ENCODE results near the gene SPATA32.
"Not testable (repeated sequence)": the region's sequence is repeated elsewhere in the genome, so short reads cannot be mapped to it uniquely, and the experiment has no call there.

SPATA32 gene

GRCh38 chr17:45307290-45308015, 45.6 kb upstream of the SPATA32 start:
- DNase-seq (ENCODE audit: low read depth): peak; percentile 83
- peak overlapping the region; percentile 7; the same call in 1 of the 2 replicates for H3K4me3 ChIP-seq (ENCODE audit: low read depth, low read length)
- no peak for TF ChIP-seq CTCF (IDR thresholded peaks at IDR 0.05; ENCODE audit: low read depth, low read length, missing control alignments)

GRCh38 chr17:45306623-45307022, 44.7 kb upstream of the SPATA32 start:
- H3K4me3 ChIP-seq (ENCODE audit: low read depth, low read length): no peak overlapping the region
- TF ChIP-seq CTCF (IDR thresholded peaks at IDR 0.05; ENCODE audit: low read depth, low read length, missing control alignments): no peak
- DNase-seq (ENCODE audit: low read depth): no peak

GRCh38 chr17:45306094-45306493, 44.2 kb upstream of the SPATA32 start:
- no peak for DNase-seq (ENCODE audit: low read depth)
- TF ChIP-seq CTCF (IDR thresholded peaks at IDR 0.05; ENCODE audit: low read depth, low read length, missing control alignments): no peak
- H3K4me3 ChIP-seq (ENCODE audit: low read depth, low read length): no peak overlapping the region

- no peak overlapping the region for H3K4me3 ChIP-seq (ENCODE audit: low read depth, low read length)
- no peak for TF ChIP-seq CTCF (IDR thresholded peaks at IDR 0.05; ENCODE audit: low read depth, low read length, missing control alignments)
- no peak for DNase-seq (ENCODE audit: low read depth)
Observed at GRCh38 chr17:45305530-45306087, 43.7 kb upstream of the SPATA32 start.

GRCh38 chr17:45302649-45303173, 40.8 kb upstream of the SPATA32 start:
- TF ChIP-seq CTCF (IDR thresholded peaks at IDR 0.05; ENCODE audit: low read depth, low read length, missing control alignments): no peak
- DNase-seq (ENCODE audit: low read depth): peak; percentile 94
- H3K4me3 ChIP-seq (ENCODE audit: low read depth, low read length): peak overlapping the region; percentile 2; the same call in 1 of the 2 replicates

- not testable (repeated sequence) for H3K4me3 ChIP-seq (ENCODE audit: low read depth, low read length); DNase-seq (ENCODE audit: low read depth)
Observed at GRCh38 chr17:45302220-45302619, 40.3 kb upstream of the SPATA32 start.

- DNase-seq (ENCODE audit: low read depth): no peak
- H3K4me3 ChIP-seq (ENCODE audit: low read depth, low read length): no peak overlapping the region
- TF ChIP-seq CTCF (IDR thresholded peaks at IDR 0.05; ENCODE audit: low read depth, low read length, missing control alignments): no peak
Observed at GRCh38 chr17:45301674-45302073, 39.8 kb upstream of the SPATA32 start.
